ENCODE data around the gene GPATCH2L.

GPATCH2L gene

DNA sequence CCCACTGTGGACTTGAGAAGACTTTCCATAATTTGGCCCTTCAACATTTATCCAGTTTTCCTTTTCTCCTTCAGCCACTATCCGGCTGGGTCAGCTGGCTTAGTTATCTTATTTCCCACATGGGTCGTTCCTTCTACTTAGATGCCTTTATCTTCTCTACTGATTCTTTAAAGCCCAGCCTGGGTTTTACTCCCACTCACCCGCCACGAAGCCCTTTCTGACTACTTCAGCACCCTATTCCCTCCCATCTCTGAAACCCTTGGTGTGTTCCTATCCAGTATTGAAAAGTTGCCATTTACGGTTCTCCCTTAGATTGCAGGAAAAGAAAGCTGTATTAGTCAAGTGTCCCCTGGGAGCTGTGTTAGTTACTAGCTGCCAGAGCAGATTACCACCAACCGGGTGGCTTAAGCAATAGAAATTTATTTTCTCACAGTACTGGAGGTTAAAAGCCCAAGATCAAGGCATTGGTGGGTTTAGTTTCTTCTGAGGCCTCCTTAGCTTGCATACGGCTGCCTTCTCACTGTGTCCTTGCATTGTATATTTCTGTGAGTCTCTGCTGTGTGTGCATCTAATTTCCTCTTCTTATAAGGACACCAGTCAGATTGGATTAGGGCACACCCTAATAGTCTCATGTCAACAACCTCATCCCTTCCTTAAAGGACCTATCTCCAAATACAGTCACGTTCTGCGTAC lies 105.5 kb downstream of the GPATCH2L start:
- no peak overlapping the region for H3K27ac ChIP-seq (replicated peaks)
- no peak for DNase-seq (ENCODE audit: low read depth in 1 of 2, low spot score in 1 of 2)
- no peak overlapping the region for H3K4me3 ChIP-seq (replicated peaks; ENCODE audit: insufficient read depth, low read length)
- H3K27me3 ChIP-seq (ENCODE audit: insufficient read depth, poor library complexity, severe bottlenecking) = no peaks in the 10 kb centered on the region
- TF ChIP-seq SPI1 (IDR thresholded peaks at IDR 0.05; ENCODE audit: borderline replicate concordance, low read depth) (no peak), GABPA (IDR thresholded peaks at IDR 0.05; ENCODE audit: low read depth) (no peak), POLR2AphosphoS5 (IDR thresholded peaks at IDR 0.05; ENCODE audit: low read depth) (no peak)
- TF ChIP-seq, protein P1, sequence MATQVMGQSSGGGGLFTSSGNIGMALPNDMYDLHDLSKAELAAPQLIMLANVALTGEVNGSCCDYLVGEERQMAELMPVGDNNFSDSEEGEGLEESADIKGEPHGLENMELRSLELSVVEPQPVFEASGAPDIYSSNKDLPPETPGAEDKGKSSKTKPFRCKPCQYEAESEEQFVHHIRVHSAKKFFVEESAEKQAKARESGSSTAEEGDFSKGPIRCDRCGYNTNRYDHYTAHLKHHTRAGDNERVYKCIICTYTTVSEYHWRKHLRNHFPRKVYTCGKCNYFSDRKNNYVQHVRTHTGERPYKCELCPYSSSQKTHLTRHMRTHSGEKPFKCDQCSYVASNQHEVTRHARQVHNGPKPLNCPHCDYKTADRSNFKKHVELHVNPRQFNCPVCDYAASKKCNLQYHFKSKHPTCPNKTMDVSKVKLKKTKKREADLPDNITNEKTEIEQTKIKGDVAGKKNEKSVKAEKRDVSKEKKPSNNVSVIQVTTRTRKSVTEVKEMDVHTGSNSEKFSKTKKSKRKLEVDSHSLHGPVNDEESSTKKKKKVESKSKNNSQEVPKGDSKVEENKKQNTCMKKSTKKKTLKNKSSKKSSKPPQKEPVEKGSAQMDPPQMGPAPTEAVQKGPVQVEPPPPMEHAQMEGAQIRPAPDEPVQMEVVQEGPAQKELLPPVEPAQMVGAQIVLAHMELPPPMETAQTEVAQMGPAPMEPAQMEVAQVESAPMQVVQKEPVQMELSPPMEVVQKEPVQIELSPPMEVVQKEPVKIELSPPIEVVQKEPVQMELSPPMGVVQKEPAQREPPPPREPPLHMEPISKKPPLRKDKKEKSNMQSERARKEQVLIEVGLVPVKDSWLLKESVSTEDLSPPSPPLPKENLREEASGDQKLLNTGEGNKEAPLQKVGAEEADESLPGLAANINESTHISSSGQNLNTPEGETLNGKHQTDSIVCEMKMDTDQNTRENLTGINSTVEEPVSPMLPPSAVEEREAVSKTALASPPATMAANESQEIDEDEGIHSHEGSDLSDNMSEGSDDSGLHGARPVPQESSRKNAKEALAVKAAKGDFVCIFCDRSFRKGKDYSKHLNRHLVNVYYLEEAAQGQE (IDR thresholded peaks at IDR 0.05; ENCODE audit: insufficient replicate concordance, low read depth) = no peak
- TF ChIP-seq, protein P2, sequence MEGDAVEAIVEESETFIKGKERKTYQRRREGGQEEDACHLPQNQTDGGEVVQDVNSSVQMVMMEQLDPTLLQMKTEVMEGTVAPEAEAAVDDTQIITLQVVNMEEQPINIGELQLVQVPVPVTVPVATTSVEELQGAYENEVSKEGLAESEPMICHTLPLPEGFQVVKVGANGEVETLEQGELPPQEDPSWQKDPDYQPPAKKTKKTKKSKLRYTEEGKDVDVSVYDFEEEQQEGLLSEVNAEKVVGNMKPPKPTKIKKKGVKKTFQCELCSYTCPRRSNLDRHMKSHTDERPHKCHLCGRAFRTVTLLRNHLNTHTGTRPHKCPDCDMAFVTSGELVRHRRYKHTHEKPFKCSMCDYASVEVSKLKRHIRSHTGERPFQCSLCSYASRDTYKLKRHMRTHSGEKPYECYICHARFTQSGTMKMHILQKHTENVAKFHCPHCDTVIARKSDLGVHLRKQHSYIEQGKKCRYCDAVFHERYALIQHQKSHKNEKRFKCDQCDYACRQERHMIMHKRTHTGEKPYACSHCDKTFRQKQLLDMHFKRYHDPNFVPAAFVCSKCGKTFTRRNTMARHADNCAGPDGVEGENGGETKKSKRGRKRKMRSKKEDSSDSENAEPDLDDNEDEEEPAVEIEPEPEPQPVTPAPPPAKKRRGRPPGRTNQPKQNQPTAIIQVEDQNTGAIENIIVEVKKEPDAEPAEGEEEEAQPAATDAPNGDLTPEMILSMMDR (IDR thresholded peaks at IDR 0.05; ENCODE audit: insufficient read depth, low read length) = no peak

GRCh38 chr14:76257842-76258397 lies 106.2 kb downstream of the GPATCH2L start:
- no peak for TF ChIP-seq SPI1 (IDR thresholded peaks at IDR 0.05; ENCODE audit: borderline replicate concordance, low read depth)
- TF ChIP-seq GABPA (IDR thresholded peaks at IDR 0.05; ENCODE audit: low read depth) = no peak
- TF ChIP-seq, protein P1 (IDR thresholded peaks at IDR 0.05; ENCODE audit: insufficient replicate concordance, low read depth) = no peak
- no peak for TF ChIP-seq POLR2AphosphoS5 (IDR thresholded peaks at IDR 0.05; ENCODE audit: low read depth)
- DNase-seq (ENCODE audit: low read depth in 1 of 2, low spot score in 1 of 2) = no peak
- no peak overlapping the region for H3K27ac ChIP-seq (replicated peaks)
- H3K27me3 ChIP-seq (ENCODE audit: insufficient read depth, poor library complexity, severe bottlenecking) = no peaks in the 10 kb centered on the region
- H3K4me3 ChIP-seq (replicated peaks; ENCODE audit: insufficient read depth, low read length) = no peak overlapping the region

DNA sequence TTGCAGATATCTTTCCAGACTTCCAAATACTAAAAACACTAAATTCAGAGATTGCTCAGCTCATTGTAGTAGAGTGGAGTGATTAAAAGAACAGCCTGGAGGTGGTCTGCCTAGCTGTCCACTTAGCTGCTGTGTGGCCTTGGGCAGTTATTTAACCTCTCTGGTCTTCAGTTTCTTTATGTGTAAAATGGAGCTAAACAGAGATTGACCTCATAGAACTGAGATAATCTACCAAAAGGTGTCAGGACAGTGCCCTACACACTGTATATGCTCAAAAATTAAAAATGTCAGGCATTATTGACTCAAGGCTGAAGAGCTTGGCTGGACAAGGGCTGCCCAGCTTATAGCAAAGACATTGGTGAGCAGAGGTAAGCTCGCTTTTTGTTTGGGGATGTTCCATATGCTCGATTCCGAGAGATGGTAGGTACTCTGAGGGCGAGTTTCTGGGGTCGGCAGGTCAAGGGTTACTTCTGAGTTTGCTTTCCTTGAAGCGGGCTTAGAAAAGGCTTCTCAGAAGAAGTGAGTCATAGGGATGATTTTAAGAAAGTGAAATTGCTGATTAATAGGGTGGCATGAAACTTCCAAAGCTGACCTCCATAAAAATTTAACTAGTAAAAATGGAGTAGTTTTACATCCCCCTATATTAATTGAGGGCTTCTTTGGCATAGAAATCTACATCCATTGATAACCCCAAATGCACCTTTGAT lies 107.5 kb downstream of the GPATCH2L start:
- H3K27me3 ChIP-seq (ENCODE audit: insufficient read depth, poor library complexity, severe bottlenecking) = no peaks in the 10 kb centered on the region
- TF ChIP-seq, protein P2 (IDR thresholded peaks at IDR 0.05; ENCODE audit: insufficient read depth, low read length) = no peak
- TF ChIP-seq POLR2AphosphoS5 (IDR thresholded peaks at IDR 0.05; ENCODE audit: low read depth) = no peak
- TF ChIP-seq, protein P1 (IDR thresholded peaks at IDR 0.05; ENCODE audit: insufficient replicate concordance, low read depth) = no peak
- no peak for DNase-seq (ENCODE audit: low read depth in 1 of 2, low spot score in 1 of 2)
- H3K4me3 ChIP-seq (replicated peaks; ENCODE audit: insufficient read depth, low read length) = no peak overlapping the region
- no peak overlapping the region for H3K27ac ChIP-seq (replicated peaks)
